ENCODE measurements around the gene CAPN11.
"Not testable (repeated sequence)": the region's sequence is repeated elsewhere in the genome, so short reads cannot be mapped to it uniquely, and the experiment has no call there.

The CAPN11 gene

DNA sequence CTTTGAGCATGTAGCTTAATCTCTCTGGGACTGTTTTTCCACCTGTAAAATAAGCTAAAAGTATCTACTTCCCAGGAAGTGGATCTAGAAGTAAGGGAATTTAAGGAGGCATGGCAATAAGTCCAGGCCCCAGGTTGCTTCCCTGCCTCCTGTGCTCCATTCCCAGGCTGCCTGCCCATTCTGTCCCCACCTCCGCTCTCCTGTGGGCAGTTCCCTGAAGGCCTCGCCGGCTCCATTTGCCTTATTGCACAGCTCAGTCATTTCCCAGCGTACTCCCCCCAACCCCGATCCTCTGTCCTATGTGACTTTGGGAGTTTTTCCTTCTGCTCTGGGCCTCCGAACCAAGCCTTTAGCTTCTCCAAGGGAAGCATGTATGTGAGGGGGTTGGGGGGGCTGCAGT lies 69.4 kb downstream of the CAPN11 start:
- DNase-seq (ENCODE audit: low read depth in 2 of 2): no peak

DNA sequence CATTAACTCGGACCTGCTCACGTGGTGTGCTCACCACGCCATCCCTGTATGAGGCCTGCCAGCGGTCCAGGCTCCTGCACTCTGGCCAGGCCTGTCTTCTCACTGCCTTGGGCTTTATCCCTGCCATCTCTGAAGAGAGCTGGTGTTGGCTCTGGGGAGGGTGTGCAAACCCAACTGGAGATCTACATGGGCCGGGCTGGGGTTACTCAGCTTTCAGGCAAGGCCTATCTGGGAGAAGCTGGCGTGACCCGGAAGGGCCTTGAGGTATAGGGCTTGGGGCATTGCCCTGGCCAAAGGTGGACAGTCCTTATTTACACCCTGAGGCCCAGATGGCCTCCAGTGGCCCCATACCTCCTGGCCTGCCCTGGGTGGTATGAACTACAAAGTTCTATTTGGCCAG lies 69.8 kb downstream of the CAPN11 start:
- DNase-seq (ENCODE audit: low read depth in 2 of 2): no peak

DNA sequence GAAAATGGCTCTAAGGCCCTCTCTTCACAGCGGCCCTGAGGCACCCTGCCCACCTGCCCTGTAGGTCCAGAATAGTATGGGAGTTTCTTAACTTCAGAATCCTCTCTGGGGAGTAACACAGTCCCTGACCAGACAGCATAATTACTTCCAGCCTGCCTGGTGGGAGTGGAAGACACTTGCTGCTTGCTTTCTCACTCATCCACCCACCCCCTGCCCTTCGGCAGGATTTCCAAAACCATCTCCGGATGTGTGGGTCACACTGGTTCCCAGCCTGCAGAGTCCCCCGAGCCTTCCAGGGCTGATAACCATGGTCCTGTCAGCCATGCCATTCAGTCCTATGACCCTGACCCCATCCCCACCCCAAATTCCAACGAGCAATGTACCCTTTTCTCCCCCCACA lies 70.2 kb downstream of the CAPN11 start:
- DNase-seq (ENCODE audit: low read depth in 2 of 2): no peak

DNA sequence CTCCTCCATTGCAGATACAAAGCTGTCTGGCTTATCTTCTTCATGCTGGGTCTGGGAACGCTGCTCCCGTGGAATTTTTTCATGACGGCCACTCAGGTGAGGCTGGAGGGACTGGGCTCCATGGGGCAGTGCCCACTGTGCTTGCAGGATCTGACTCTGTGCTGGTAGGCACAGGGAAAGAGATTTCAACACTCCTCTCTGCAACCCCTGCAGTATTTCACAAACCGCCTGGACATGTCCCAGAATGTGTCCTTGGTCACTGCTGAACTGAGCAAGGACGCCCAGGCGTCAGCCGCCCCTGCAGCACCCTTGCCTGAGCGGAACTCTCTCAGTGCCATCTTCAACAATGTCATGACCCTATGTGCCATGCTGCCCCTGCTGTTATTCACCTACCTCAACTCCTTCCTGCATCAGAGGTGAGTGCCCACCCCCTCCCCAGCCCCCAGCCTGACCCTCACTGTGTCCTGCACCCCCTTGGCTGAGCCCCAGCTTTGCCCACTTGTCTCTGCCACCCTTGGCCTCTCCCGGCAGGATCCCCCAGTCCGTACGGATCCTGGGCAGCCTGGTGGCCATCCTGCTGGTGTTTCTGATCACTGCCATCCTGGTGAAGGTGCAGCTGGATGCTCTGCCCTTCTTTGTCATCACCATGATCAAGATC lies 70.9 kb downstream of the CAPN11 start:
- no peak for DNase-seq (ENCODE audit: low read depth in 2 of 2)

DNA sequence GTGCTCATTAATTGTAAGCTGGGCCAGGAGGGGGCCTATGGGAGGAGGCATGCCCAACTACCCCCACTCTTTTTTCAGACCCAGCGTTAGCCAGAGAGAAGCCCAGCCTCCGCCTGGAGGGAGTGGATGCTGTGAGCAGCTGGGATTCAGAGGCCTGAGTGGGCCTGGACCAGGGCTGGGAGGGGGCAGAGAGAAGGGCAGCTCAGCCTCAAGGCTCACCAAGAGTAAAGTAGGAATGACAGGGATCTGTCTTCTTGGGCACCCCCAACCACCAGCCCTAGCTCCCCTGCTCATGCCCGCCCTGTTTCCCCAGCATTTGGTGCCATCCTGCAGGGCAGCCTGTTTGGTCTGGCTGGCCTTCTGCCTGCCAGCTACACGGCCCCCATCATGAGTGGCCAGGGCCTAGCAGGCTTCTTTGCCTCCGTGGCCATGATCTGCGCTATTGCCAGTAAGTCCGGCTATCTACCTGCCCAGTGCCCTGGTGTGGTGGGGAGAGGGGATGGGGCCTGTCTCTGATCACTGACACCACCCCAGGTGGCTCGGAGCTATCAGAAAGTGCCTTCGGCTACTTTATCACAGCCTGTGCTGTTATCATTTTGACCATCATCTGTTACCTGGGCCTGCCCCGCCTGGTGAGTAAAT lies 71.5 kb downstream of the CAPN11 start:
- no peak for DNase-seq (ENCODE audit: low read depth in 2 of 2)

DNA sequence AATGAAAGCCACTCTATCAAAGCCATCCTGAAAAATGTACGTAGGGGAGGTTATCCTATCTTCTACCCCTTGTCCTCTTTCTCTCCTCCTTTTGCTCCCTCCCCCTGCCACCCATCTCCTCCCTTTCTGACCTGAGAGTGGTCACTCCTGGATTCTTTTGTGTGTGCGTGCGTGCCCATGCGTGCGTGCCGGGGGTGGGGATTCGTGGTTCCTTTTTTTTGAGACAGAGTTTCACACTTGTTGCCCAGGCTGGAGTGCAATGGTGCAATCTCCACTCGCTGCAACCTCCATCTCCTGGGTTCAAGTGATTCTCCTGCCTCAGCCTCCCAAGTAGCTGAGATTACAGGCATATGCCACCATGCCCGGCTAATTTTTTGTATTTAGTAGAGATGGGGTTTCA lies 72.8 kb downstream of the CAPN11 start:
- DNase-seq (ENCODE audit: low read depth in 2 of 2): not testable (repeated sequence)

DNA sequence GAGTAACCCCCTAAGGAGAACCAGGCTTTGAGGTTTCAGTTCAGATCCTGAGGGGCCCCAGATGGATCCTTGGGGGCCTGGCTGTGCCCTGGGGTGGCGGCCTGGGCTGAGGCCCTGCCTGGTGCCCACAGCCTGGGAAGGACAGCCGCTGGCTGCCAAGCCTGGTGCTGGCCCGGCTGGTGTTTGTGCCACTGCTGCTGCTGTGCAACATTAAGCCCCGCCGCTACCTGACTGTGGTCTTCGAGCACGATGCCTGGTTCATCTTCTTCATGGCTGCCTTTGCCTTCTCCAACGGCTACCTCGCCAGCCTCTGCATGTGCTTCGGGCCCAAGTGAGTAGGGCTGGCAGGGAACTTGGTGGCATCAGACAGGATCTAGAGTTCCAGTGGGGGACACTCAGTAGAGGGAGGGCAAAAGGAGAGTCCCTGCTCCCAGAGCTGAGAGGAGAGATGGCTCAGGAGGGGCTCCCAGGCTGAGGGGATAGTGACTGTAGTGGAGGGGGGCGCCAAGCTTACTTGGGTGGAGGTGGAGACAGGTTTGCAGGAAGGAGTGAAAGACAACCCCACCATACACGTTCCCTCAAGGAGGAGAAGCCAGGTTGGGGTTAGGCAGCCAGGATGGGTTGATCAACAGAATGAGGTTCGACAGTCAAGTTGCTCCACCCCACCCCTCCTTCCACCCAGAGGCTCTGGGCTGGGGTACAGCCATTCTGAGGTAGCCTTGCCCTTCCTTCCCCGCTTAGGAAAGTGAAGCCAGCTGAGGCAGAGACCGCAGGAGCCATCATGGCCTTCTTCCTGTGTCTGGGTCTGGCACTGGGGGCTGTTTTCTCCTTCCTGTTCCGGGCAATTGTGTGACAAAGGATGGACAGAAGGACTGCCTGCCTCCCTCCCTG lies 74.3 kb downstream of the CAPN11 start:
- DNase-seq (ENCODE audit: low read depth in 2 of 2): no peak

DNA sequence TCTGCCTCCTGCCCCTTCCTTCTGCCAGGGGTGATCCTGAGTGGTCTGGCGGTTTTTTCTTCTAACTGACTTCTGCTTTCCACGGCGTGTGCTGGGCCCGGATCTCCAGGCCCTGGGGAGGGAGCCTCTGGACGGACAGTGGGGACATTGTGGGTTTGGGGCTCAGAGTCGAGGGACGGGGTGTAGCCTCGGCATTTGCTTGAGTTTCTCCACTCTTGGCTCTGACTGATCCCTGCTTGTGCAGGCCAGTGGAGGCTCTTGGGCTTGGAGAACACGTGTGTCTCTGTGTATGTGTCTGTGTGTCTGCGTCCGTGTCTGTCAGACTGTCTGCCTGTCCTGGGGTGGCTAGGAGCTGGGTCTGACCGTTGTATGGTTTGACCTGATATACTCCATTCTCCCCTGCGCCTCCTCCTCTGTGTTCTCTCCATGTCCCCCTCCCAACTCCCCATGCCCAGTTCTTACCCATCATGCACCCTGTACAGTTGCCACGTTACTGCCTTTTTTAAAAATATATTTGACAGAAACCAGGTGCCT lies 75.0 kb downstream of the CAPN11 start:
- DNase-seq (ENCODE audit: low read depth in 2 of 2): no peak

Data from stimulated activated CD8-positive, alpha-beta memory T cell treated with anti-CD3 and anti-CD28 coated beads, Interleukin-2, amount 100 ng/mL, for 1 hour (primary cell).